ENCODE measurements around the gene CLIP1.

- TF ChIP-seq EZH2phosphoT487 (IDR thresholded peaks at IDR 0.05; ENCODE audit: borderline replicate concordance, low read length), result no peak
- TF ChIP-seq, protein P1, sequence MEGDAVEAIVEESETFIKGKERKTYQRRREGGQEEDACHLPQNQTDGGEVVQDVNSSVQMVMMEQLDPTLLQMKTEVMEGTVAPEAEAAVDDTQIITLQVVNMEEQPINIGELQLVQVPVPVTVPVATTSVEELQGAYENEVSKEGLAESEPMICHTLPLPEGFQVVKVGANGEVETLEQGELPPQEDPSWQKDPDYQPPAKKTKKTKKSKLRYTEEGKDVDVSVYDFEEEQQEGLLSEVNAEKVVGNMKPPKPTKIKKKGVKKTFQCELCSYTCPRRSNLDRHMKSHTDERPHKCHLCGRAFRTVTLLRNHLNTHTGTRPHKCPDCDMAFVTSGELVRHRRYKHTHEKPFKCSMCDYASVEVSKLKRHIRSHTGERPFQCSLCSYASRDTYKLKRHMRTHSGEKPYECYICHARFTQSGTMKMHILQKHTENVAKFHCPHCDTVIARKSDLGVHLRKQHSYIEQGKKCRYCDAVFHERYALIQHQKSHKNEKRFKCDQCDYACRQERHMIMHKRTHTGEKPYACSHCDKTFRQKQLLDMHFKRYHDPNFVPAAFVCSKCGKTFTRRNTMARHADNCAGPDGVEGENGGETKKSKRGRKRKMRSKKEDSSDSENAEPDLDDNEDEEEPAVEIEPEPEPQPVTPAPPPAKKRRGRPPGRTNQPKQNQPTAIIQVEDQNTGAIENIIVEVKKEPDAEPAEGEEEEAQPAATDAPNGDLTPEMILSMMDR (IDR thresholded peaks at IDR 0.05; ENCODE audit: low read depth, low read length, poor library complexity, severe bottlenecking), result no peak
Observed at GRCh38 chr12:122226366-122227125, 195.9 kb downstream of the CLIP1 start.
